Measurements from ENCODE around the gene PKIG. TPM values are rescaled to one million over a fixed set of nuclear protein-coding genes. Genes with fewer than 3 reads are reported as not detected.

Gene PKIG
- total and polyA plus RNA-seq, 10 of the 15 experiments (the other 5 are each of a cell fraction or from before 2014, with no cell fraction given), result 5.7 to 82.3 (median 39.7) TPM

GRCh38 chr20:44598423-44599305 lies 16.3 kb downstream of the PKIG start:
- WGBS (ENCODE audit: insufficient coverage, insufficient replicate concordance, low lambda C conversion rate, missing lambda C conversion rate), result 2% methylated on average over 4 of the region's 4 CpGs
- in situ Hi-C loops (cut with MboI) (no loop called here), intact Hi-C loops (cut with micrococcal nuclease; ENCODE audit: unreplicated experiment) (no loop called here)
- RAD21 ChIA-PET (ENCODE audit: unreplicated experiment), result interaction anchor here (0.8 to 3.4 kb wide), 13 partner anchors 12 to 92 kb away, joined by 3 to 61 read pairs (median 5); partner anchors contain the start of genes PKIG and SERINC3
- peak overlapping the region; percentile 12; the same call in 1 of the 2 replicates for H3K9ac ChIP-seq (ENCODE audit: control insufficient read depth, insufficient read depth, low read length)
- no peaks in the 10 kb centered on the region for H4K20me1 ChIP-seq (ENCODE audit: control insufficient read depth, insufficient read depth)
- FAIRE-seq, result peak; percentile 59
- H3K36me3 ChIP-seq (ENCODE audit: control insufficient read depth in 2 of 2, insufficient read depth in 2 of 2, low read length in 1 of 2), result no peaks in the 10 kb centered on the region; a peak in 1 of 4 replicates
- H3K9me3 ChIP-seq (replicated peaks; ENCODE audit: control insufficient read depth, insufficient read depth, low read length), result no peaks in the 10 kb centered on the region
- SMC1A ChIA-PET (ENCODE audit: uncharacterized antibody, unreplicated experiment), result interaction anchor here (0.9 to 9.7 kb wide), 12 partner anchors 10 to 123 kb away, joined by 3 to 144 read pairs (median 18); partner anchors contain the start of genes PKIG, SERINC3 and TTPAL
- CTCF ChIA-PET, result interaction anchor here (0.7 to 10.5 kb wide), 14 partner anchors 8 to 381 kb away, joined by 3 to 141 read pairs (median 4); partner anchors contain the start of genes PKIG and SERINC3
- peak overlapping the region; percentile 36; the same call in 1 of the 2 replicates for H3K4me2 ChIP-seq (ENCODE audit: control insufficient read depth, insufficient read depth)
- H3K4me3 ChIP-seq, result peak overlapping the region; percentile 28; the same call in 1 of the 2 replicates
- POLR2A ChIA-PET, result interaction anchor here (1.0 to 4.4 kb wide), 7 partner anchors 12 to 52 kb away, joined by 3 to 46 read pairs (median 9); partner anchors contain the start of gene PKIG
- no peak for DNase-seq (ENCODE audit: low read depth, low spot score)
- no peaks in the 10 kb centered on the region for H3K27me3 ChIP-seq (replicated peaks in 1 of 2; ENCODE audit: control insufficient read depth in 2 of 2, insufficient read depth in 2 of 2, low read length in 1 of 2)
- H2AFZ ChIP-seq (ENCODE audit: control insufficient read depth, low read depth, low read length), result peak overlapping the region; percentile 2
- H3K27ac ChIP-seq (ENCODE audit: control insufficient read depth, insufficient read depth), result peak overlapping the region; percentile 0
- ATAC-seq, result peak; percentile 75
- H3K4me1 ChIP-seq (ENCODE audit: control insufficient read depth, insufficient read depth, low read length), result peaks cover 25% of the 10 kb centered on the region
- BruUV-seq (replicated peaks), result no TSS peak
- no peaks in the 10 kb centered on the region for H3K79me2 ChIP-seq (ENCODE audit: control insufficient read depth, insufficient read depth, low read length)
- TF ChIP-seq USF2 (IDR thresholded peaks at IDR 0.05; ENCODE audit: borderline replicate concordance, low read depth, low read length), result no peak
- no peak for TF ChIP-seq FOXK2 (IDR thresholded peaks at IDR 0.05)
- peak; percentile 58 for TF ChIP-seq POLR2A (IDR thresholded peaks at IDR 0.05; ENCODE audit: low read depth, low read length)
- no peak for TF ChIP-seq TCF12 (IDR thresholded peaks at IDR 0.05; ENCODE audit: low read depth, low read length)
- no peak for TF ChIP-seq HDAC6 (IDR thresholded peaks at IDR 0.05; ENCODE audit: unreplicated experiment)
- no peak for TF ChIP-seq PAX5 (IDR thresholded peaks at IDR 0.05; ENCODE audit: borderline replicate concordance, low read depth, low read length)
- TF ChIP-seq KLF5 (IDR thresholded peaks at IDR 0.05; ENCODE audit: partially characterized antibody), result no peak
- TF ChIP-seq SREBF2 (IDR thresholded peaks at IDR 0.05; ENCODE audit: low read length), result no peak
- no peak for TF ChIP-seq NFYB (IDR thresholded peaks at IDR 0.05; ENCODE audit: insufficient read depth, low read depth, low read length)
- no peak for TF ChIP-seq BHLHE40 (IDR thresholded peaks at IDR 0.05; ENCODE audit: borderline replicate concordance in 1 of 2, low read depth in 2 of 2, low read length in 1 of 2)
- no peak for TF ChIP-seq KAT2A (conservative IDR thresholded peaks at IDR 0.05; ENCODE audit: control insufficient read depth, low read depth, low read length)
- no peak for TF ChIP-seq EZH2 (IDR thresholded peaks at IDR 0.05; ENCODE audit: borderline replicate concordance, control insufficient read depth, low read depth, low read length)
- no peak for TF ChIP-seq LARP7 (IDR thresholded peaks at IDR 0.05)
- no peak for TF ChIP-seq ZNF217 (IDR thresholded peaks at IDR 0.05)
- no peak for TF ChIP-seq CHD2 (IDR thresholded peaks at IDR 0.05; ENCODE audit: borderline replicate concordance, low read depth, low read length)
- TF ChIP-seq YBX1 (IDR thresholded peaks at IDR 0.05), result no peak
- TF ChIP-seq IKZF1 (conservative IDR thresholded peaks at IDR 0.05), result 0 out of 2 replicates have a peak, but pooled peaks have one; percentile 14
- TF ChIP-seq MYB (IDR thresholded peaks at IDR 0.05; ENCODE audit: borderline replicate concordance, low read depth, low read length), result no peak
- no peak for TF ChIP-seq SREBF1 (IDR thresholded peaks at IDR 0.05; ENCODE audit: low read length)
- TF ChIP-seq FOXM1 (IDR thresholded peaks at IDR 0.05; ENCODE audit: low read depth, low read length), result no peak
- no peak for TF ChIP-seq CEBPB (IDR thresholded peaks at IDR 0.05; ENCODE audit: borderline replicate concordance in 1 of 2, low read depth in 2 of 2, low read length in 2 of 2)
- no peak for TF ChIP-seq RELA (IDR thresholded peaks at IDR 0.05; ENCODE audit: borderline replicate concordance, partially characterized antibody)
- TF ChIP-seq SUPT20H (IDR thresholded peaks at IDR 0.05; ENCODE audit: borderline replicate concordance, control insufficient read depth, low read depth, low read length), result no peak
